ENCODE data around the gene CCDC167. TPM values are rescaled to one million over a fixed set of nuclear protein-coding genes. Genes with fewer than 3 reads are reported as not detected.
A peak's percentile ranks its signal among the peaks of the same experiment; 100 is the strongest.

The CCDC167 gene
- total RNA-seq, 1 experiment from 2014 or later: 31.5 TPM

- ChIA-PET POLR2A (ENCODE audit: low non-redundant PET) (no interaction called here), CTCF (no interaction called here)
- TF ChIP-seq EZH2 (IDR thresholded peaks at IDR 0.05; ENCODE audit: borderline replicate concordance, low read depth, low read length, poor library complexity, severe bottlenecking) (no peak), CTCF (conservative IDR thresholded peaks at IDR 0.05; ENCODE audit: low read depth, low read length) (no peak)
- no TSS peak for BruUV-seq (replicated peaks)
- intact Hi-C loops (cut with micrococcal nuclease; ENCODE audit: unreplicated experiment): no loop called here
- Histone ChIP-seq H3K9me3 (ENCODE audit: low read depth, low read length, poor library complexity, severe bottlenecking) (no peaks in the 10 kb centered on the region), H3K36me3 (ENCODE audit: insufficient read depth, low read length, poor library complexity, severe bottlenecking) (no peaks in the 10 kb centered on the region), H3K27ac (ENCODE audit: low read depth, low read length, poor library complexity, severe bottlenecking) (no peak overlapping the region), H3K4me3 (ENCODE audit: low read depth, low read length, poor library complexity, severe bottlenecking) (no peak overlapping the region), H3K4me1 (ENCODE audit: insufficient read depth, low read length, poor library complexity, severe bottlenecking) (peaks cover 20% of the 10 kb centered on the region), H3K27me3 (replicated peaks; ENCODE audit: insufficient read depth, low read depth, low read length, poor library complexity) (no peaks in the 10 kb centered on the region)
- DNase-seq (ENCODE audit: low spot score): peak; percentile 37
Measured at GRCh38 chr6:37492991-37493660, 6.6 kb downstream of the CCDC167 start.

- Histone ChIP-seq H3K27me3 (replicated peaks; ENCODE audit: insufficient read depth, low read depth, low read length, poor library complexity) (no peaks in the 10 kb centered on the region), H3K27ac (ENCODE audit: low read depth, low read length, poor library complexity, severe bottlenecking) (no peak overlapping the region), H3K4me1 (ENCODE audit: insufficient read depth, low read length, poor library complexity, severe bottlenecking) (peaks cover 24% of the 10 kb centered on the region), H3K4me3 (ENCODE audit: low read depth, low read length, poor library complexity, severe bottlenecking) (no peak overlapping the region), H3K9me3 (ENCODE audit: low read depth, low read length, poor library complexity, severe bottlenecking) (no peaks in the 10 kb centered on the region), H3K36me3 (ENCODE audit: insufficient read depth, low read length, poor library complexity, severe bottlenecking) (no peaks in the 10 kb centered on the region)
- no TSS peak for BruUV-seq (replicated peaks)
- intact Hi-C loops (cut with micrococcal nuclease; ENCODE audit: unreplicated experiment): no loop called here
- DNase-seq (ENCODE audit: low spot score): no peak
- CTCF ChIA-PET: no interaction called here
- no peak for TF ChIP-seq EZH2 (IDR thresholded peaks at IDR 0.05; ENCODE audit: borderline replicate concordance, low read depth, low read length, poor library complexity, severe bottlenecking)
- no peak for TF ChIP-seq CTCF (conservative IDR thresholded peaks at IDR 0.05; ENCODE audit: low read depth, low read length)
- POLR2A ChIA-PET (ENCODE audit: low non-redundant PET): interaction anchor here (0.7 kb wide), 1 partner anchor 877 kb away, joined by 3 read pairs; no protein-coding TSS in a partner anchor
Measured at GRCh38 chr6:37492236-37492972, 7.3 kb downstream of the CCDC167 start.

GRCh38 chr6:37491830-37492208 is 7.9 kb downstream of the CCDC167 start:
- POLR2A ChIA-PET (ENCODE audit: low non-redundant PET): interaction anchor here (0.6 to 0.7 kb wide), 2 partner anchors 397 to 876 kb away, joined by 3 to 4 read pairs; no protein-coding TSS in a partner anchor
- BruUV-seq (replicated peaks): no TSS peak
- H3K4me1 ChIP-seq (ENCODE audit: insufficient read depth, low read length, poor library complexity, severe bottlenecking): peaks cover 24% of the 10 kb centered on the region

More at GRCh38 chr6:37491830-37492208, 7.9 kb downstream of the CCDC167 start:
- Histone ChIP-seq H3K36me3 (ENCODE audit: insufficient read depth, low read length, poor library complexity, severe bottlenecking) (no peaks in the 10 kb centered on the region), H3K9me3 (ENCODE audit: low read depth, low read length, poor library complexity, severe bottlenecking) (no peaks in the 10 kb centered on the region), H3K27ac (ENCODE audit: low read depth, low read length, poor library complexity, severe bottlenecking) (no peak overlapping the region), H3K4me3 (ENCODE audit: low read depth, low read length, poor library complexity, severe bottlenecking) (no peak overlapping the region), H3K27me3 (replicated peaks; ENCODE audit: insufficient read depth, low read depth, low read length, poor library complexity) (no peaks in the 10 kb centered on the region)
- CTCF ChIA-PET: no interaction called here
- TF ChIP-seq EZH2 (IDR thresholded peaks at IDR 0.05; ENCODE audit: borderline replicate concordance, low read depth, low read length, poor library complexity, severe bottlenecking): no peak
- no peak for TF ChIP-seq CTCF (conservative IDR thresholded peaks at IDR 0.05; ENCODE audit: low read depth, low read length)
- no peak for DNase-seq (ENCODE audit: low spot score)
- intact Hi-C loops (cut with micrococcal nuclease; ENCODE audit: unreplicated experiment): no loop called here

Measured in A673 (cell line).